Astrocyte (in vitro differentiated cells and primary cell): ENCODE results near the gene CFAP210.

ENCODE experiments used
- CTCF ChIP-seq: IDR thresholded peaks from 2 replicates; pipeline ENCODE4 v1.5.1; 2011; ENCODE audit warnings: low read depth, mild to moderate bottlenecking, inconsistent platforms, low read length, moderate library complexity; ENCODE audit not compliant: insufficient read depth
- EZH2 ChIP-seq: IDR thresholded peaks from 2 replicates; pipeline ENCODE4 v1.6.1; 2012; ENCODE audit warnings: mild to moderate bottlenecking, low read length, inconsistent platforms; ENCODE audit not compliant: insufficient read depth

DNA sequence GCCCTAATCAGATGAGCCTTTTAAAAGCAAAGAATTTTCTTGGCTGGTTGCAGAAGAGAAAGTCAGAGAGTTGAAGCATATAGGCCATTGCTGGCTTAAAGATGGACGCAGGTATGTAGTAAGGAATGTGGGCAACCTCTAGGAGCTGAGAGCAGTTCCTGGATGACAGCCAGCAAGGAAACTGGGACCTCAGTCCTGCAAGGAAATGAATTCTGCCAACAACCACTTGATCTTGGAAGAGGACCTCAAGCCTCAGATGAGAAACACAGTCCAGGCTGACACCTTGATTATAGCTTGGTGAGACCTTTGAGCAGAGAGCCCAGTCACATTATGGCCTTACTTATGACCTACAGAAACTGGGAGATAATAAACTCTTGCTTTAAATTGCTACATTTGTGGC, 15.8 kb upstream of the CFAP210 start:
- TF ChIP-seq CTCF: no peak
- no peak for TF ChIP-seq EZH2
